Stomach (tissue), 9 donors: ENCODE measurements around the gene IQSEC1. TPM values are rescaled to one million over a fixed set of nuclear protein-coding genes. Genes with fewer than 3 reads are reported as not detected.

Experiments
- DNase-seq, 2 donors: peaks; one replicate each; pipeline versions ENCODE4 v3.0.0 to v3.0.0-alpha.2; 2013 to 2019
- H3K27ac ChIP-seq, 5 donors: fragments of 200-600 bp in 4 of 5; sonication (generic) in 4 of 5; one replicate each; pipeline ENCODE4 v1.5.1; 2013 to 2019; ENCODE audit warnings: mild to moderate bottlenecking in 1 of 5, moderate library complexity in 1 of 5
- H3K27me3 ChIP-seq, 3 donors: fragments of 200-600 bp; sonication (generic); one replicate each; pipeline ENCODE4 v1.5.1; 2017 to 2019; ENCODE audit warnings: mixed run types in 1 of 3
- H3K36me3 ChIP-seq, 4 donors: fragments of 200-600 bp; sonication (generic); 1 replicate in 3 of 4; 2 replicates in 1 of 4; pipeline ENCODE4 v1.5.1; 2016 to 2019
- H3K4me1 ChIP-seq, 4 donors: fragments of 200-600 bp; sonication (generic); one replicate each; pipeline ENCODE4 v1.5.1; 2016 to 2019
- H3K4me3 ChIP-seq, 4 donors: fragments of 200-600 bp; sonication (generic) in 3 of 4; one replicate each; pipeline ENCODE4 v1.5.1; 2016 to 2019; ENCODE audit warnings: mild to moderate bottlenecking in 1 of 4
- H3K9me3 ChIP-seq, 4 donors: fragments of 200-600 bp; sonication (generic); one replicate each; pipeline ENCODE4 v1.5.1; 2016 to 2019
- EP300 ChIP-seq: sonication (generic); formaldehyde crosslinking; IDR thresholded peaks from one replicate; pipeline ENCODE4 v1.6.1; 2017; ENCODE audit warnings: antibody characterized with exemption
- POLR2A ChIP-seq, 4 donors: fragments of 450-650 bp; IDR thresholded peaks; one replicate each; pipeline ENCODE4 v1.6.1; 2016; ENCODE audit warnings: antibody characterized with exemption in 4 of 4, control low read depth in 2 of 4, mild to moderate bottlenecking in 1 of 4, moderate library complexity in 1 of 4
- POLR2AphosphoS5 ChIP-seq, 3 donors: sonication (generic); formaldehyde crosslinking; IDR thresholded peaks; one replicate each; pipeline ENCODE4 v1.6.1; 2016; ENCODE audit warnings: antibody characterized with exemption in 3 of 3
- WGBS, 5 donors: extraction: QIAGEN DNeasy Blood & Tissue Kit in 3 of 5; methylation state at CpG; one replicate each; pipeline versions ENCODE4 v1.1.5 to v1.1.7; 2013 to 2018; 5-methylcytosine and 5-hydroxymethylcytosine counted together
- intact Hi-C: fragments of 100-400 bp; cut with DNase I; formaldehyde crosslinking; loops from one replicate; pipeline ENCODE4 v1.15.1; 2023; ENCODE audit warnings: low total_unique reads
- polyA plus RNA-seq, 3 donors: library from polyadenylated mRNA; stranded (reverse); fragments of 200-250 nt; gene quantifications; one replicate each; pipeline ENCODE4 v1.2.3, GENCODE V29; 2013
- total RNA-seq, 5 donors: library from RNA; depleted of rRNA; stranded (reverse); fragments of >200 nt; gene quantifications; one replicate each; pipeline versions ENCODE4 v1.1.0 to v1.2.3, GENCODE V29; 2014 to 2016
- TF ChIP-seq, protein P1 (sequence below), 7 experiments: fragments of 450-650 bp in 4 of 7; fragments of 200-600 bp in 3 of 7; sonication (generic) in 3 of 7; IDR thresholded peaks; one replicate each; pipeline ENCODE4 v1.5.1; 2016 to 2019; ENCODE audit warnings: antibody characterized with exemption in 7 of 7, control low read depth in 2 of 7, mild to moderate bottlenecking in 1 of 7
- donor health status: healthy with polysubstance abuse.
- donor health status: Bipolar disorder and iron deficiency.
- donor health status: healthy.

IQSEC1 gene
- total and polyA plus RNA-seq, 8 donors = 6.7 to 46.9 (median 20.8) TPM

- WGBS, 5 donors = 86 to 92% (median 90%) methylated on average over 3 of the region's 3 CpGs
- peaks cover 4 to 30% (median 20%) of the 10 kb centered on the region in 4 donors for H3K4me1 ChIP-seq
- intact Hi-C loops = no loop called here
- DNase-seq = no peak
- no peak overlapping the region for H3K27ac ChIP-seq
- H3K4me3 ChIP-seq = no peak overlapping the region
- no peaks in the 10 kb centered on the region for H3K36me3 ChIP-seq
- no peak for TF ChIP-seq POLR2A (IDR thresholded peaks at IDR 0.05)
- TF ChIP-seq, protein P1, sequence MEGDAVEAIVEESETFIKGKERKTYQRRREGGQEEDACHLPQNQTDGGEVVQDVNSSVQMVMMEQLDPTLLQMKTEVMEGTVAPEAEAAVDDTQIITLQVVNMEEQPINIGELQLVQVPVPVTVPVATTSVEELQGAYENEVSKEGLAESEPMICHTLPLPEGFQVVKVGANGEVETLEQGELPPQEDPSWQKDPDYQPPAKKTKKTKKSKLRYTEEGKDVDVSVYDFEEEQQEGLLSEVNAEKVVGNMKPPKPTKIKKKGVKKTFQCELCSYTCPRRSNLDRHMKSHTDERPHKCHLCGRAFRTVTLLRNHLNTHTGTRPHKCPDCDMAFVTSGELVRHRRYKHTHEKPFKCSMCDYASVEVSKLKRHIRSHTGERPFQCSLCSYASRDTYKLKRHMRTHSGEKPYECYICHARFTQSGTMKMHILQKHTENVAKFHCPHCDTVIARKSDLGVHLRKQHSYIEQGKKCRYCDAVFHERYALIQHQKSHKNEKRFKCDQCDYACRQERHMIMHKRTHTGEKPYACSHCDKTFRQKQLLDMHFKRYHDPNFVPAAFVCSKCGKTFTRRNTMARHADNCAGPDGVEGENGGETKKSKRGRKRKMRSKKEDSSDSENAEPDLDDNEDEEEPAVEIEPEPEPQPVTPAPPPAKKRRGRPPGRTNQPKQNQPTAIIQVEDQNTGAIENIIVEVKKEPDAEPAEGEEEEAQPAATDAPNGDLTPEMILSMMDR (IDR thresholded peaks at IDR 0.05) = no peak
- no peak for TF ChIP-seq POLR2AphosphoS5 (IDR thresholded peaks at IDR 0.05)
- TF ChIP-seq EP300 = no peak
- no peaks in the 10 kb centered on the region for H3K9me3 ChIP-seq
- H3K27me3 ChIP-seq = no peaks in the 10 kb centered on the region
Observed at GRCh38 chr3:12972043-12972442, 101.2 kb downstream of the IQSEC1 start.

- Histone ChIP-seq H3K4me1 (peaks cover 13 to 44% (median 33%) of the 10 kb centered on the region in 4 donors), H3K4me3 (no peak overlapping the region), H3K9me3 (no peaks in the 10 kb centered on the region), H3K27ac (no peak overlapping the region), H3K36me3 (no peaks in the 10 kb centered on the region), H3K27me3 (no peaks in the 10 kb centered on the region)
- DNase-seq = no peak
- intact Hi-C loops = no loop called here
- 88 to 95% (median 89%) methylated on average over 5 of the region's 5 CpGs for WGBS, 5 donors
- TF ChIP-seq EP300 (no peak), POLR2AphosphoS5 (IDR thresholded peaks at IDR 0.05) (no peak), POLR2A (IDR thresholded peaks at IDR 0.05) (no peak)
- TF ChIP-seq, protein P1 (IDR thresholded peaks at IDR 0.05) = no peak
Observed at GRCh38 chr3:12970684-12971083, 102.5 kb downstream of the IQSEC1 start.

DNA sequence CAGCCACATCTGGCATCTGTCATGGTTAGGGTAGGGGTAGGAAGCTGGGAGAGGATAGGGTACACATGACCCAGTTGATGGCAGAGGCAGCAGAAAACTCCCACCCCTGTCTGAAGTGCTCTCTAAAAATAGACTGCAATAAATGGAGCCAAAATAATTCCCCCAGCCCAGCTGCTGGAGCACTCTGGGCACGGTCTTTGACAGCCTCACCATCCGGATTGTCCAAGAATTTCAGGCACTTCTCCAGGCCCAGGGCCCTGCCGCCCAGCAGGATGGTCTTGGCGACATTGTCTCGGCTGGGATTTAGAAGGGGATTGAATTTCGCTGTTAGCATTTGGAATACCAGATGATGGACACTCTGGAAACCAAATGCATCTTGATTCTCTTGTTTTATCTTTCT is 103.7 kb downstream of the IQSEC1 start:
- Histone ChIP-seq H3K4me1 (peaks cover 25 to 56% (median 45%) of the 10 kb centered on the region in 4 donors), H3K9me3 (no peaks in the 10 kb centered on the region), H3K36me3 (no peaks in the 10 kb centered on the region), H3K27ac (no peak overlapping the region), H3K27me3 (no peaks in the 10 kb centered on the region), H3K4me3 (no peak overlapping the region)
- intact Hi-C loops = no loop called here
- TF ChIP-seq EP300 (no peak), POLR2AphosphoS5 (IDR thresholded peaks at IDR 0.05) (no peak), POLR2A (IDR thresholded peaks at IDR 0.05) (no peak)
- TF ChIP-seq, protein P1 (IDR thresholded peaks at IDR 0.05) = no peak
- 59 to 77% (median 75%) methylated on average over 6 of the region's 6 CpGs for WGBS, 5 donors
- DNase-seq = peak in 1 of 2 donors; percentile 63

GRCh38 chr3:12968541-12968940 is 104.7 kb downstream of the IQSEC1 start:
- H3K4me3 ChIP-seq = no peak overlapping the region
- no peak overlapping the region for H3K27ac ChIP-seq
- no peaks in the 10 kb centered on the region for H3K36me3 ChIP-seq
- peaks cover 35 to 60% (median 55%) of the 10 kb centered on the region in 4 donors for H3K4me1 ChIP-seq
- no peaks in the 10 kb centered on the region for H3K27me3 ChIP-seq
- DNase-seq = no peak
- TF ChIP-seq EP300 (no peak), POLR2AphosphoS5 (IDR thresholded peaks at IDR 0.05) (no peak), POLR2A (IDR thresholded peaks at IDR 0.05) (no peak)
- TF ChIP-seq, protein P1 (IDR thresholded peaks at IDR 0.05) = no peak
- WGBS, 5 donors = 74 to 81% (median 78%) methylated on average over 5 of the region's 5 CpGs
- H3K9me3 ChIP-seq = no peaks in the 10 kb centered on the region
- intact Hi-C loops = no loop called here
